GM19238 (cell line): ENCODE measurements around the gene UHRF1.
A peak's percentile ranks its signal among the peaks of the same experiment; 100 is the strongest.
"Not testable (repeated sequence)": the region's sequence is repeated elsewhere in the genome, so short reads cannot be mapped to it uniquely, and the experiment has no call there.

Experiments used
- DNase-seq: peaks from one replicate; pipeline ENCODE4 v3.0.0; 2011; ENCODE audit warnings: low spot score; ENCODE audit not compliant: insufficient read length

The UHRF1 gene

DNA sequence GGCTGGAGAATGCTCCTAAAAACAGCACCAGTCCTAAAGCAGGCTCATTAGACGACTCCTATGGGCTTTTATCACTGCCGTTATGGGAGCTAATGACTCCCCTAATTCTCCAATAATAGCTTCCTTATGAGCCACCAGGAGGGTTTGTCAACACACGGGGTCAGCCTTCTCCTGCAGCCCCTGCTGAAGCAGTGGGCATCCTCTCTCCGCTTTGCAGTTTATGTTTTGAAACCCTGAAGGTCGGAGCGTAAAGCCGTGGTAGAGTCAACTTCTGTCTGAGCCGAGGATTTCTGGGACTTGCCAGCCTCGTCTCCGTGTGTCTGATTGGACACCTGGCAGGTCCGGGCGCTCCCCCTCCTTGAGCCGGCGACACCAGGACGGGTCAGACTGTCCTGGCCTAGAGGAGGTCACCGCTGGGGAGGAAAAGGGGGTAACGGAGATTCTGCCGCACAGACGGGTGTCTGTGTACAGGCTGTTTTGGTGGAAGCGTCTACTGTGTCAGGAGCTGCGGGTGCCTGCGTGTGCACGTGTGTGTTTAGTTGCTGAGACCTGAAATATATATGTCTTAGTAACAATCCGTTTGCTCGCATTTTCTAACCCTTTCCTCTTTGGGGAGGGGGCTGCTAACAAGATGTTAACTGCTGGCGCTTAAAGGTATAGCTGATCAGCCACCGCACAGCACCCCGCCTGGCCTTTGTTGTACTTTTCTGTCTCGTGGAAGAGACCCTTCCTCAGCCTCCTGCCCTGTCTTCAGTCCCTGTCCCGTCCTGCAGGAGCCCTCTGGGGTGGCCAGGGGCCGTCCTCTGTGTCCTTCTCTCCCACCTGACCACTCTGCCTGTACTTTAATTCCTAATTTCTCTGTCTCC is 61.5 kb downstream of the UHRF1 start:
- DNase-seq: no peak

- no peak for DNase-seq
Observed at GRCh38 chr19:4971424-4971793, 62.1 kb downstream of the UHRF1 start.

DNA sequence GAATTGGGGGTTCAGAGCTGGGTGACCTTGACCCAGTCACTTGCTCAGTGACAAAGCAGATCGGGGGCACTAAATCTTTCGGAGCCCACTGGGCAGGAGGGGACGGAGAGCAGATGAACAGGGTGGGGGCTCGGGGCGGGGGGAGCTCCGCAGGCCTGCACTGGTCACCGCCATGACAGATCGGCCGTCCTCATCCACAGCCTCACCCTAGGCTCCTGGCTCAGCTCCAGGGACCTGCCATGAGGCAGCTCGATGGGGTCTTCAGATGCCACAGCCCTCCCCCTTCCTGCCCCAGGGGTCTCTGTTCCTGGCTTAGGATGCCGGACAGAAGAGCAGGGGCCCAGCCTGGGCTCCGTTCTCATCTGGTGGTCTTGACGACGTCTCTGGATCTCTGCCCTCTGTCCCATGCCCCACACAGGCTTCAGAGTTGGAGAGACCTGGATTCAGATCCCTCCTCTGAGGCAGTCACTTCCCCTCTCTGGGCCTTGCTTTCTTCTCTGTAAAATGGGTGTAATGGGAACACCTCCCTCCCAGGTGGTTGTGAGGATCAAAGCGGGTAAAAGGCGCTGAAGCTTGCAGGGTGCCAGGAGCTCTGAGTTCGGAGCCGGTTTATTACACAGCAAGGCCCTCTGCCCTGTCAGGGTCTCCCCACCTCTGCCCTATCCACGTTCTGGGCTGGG is 62.7 kb downstream of the UHRF1 start:
- no peak for DNase-seq

GRCh38 chr19:4972509-4973230 is 63.4 kb downstream of the UHRF1 start:
- DNase-seq: no peak

DNA sequence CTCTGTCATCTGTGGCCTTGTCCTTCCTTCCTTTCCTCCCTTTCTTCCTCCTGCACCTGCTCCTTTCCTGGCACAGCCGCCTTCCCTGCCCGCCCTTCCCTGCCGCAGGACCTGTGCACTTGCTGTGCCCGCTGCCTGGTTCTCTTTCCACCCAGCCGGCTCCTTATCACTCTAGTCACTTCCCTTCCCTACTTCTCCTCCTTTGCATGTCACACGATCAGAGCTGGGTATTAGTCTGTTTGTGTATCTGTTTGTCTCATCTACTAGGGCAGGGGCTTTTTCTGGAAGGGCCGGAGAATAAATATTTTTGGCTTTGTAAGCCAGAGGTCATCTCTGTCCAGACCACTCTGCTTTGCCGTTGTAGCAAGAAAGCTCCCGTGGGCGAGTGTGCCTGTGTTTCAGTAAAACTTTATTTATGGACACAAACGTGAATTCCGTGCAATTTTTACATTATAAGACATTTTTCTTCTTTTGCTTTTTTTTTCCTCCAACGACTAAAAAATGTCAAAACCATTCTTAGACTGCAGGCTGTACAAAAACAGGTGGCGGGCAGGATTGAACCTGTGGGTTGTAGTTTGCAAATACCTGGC is 65.7 kb downstream of the UHRF1 start:
- DNase-seq: no peak

GRCh38 chr19:4975601-4976000 is 66.3 kb downstream of the UHRF1 start:
- DNase-seq: not testable (repeated sequence)

GRCh38 chr19:4976401-4977298 is 67.3 kb downstream of the UHRF1 start:
- peak; percentile 56 for DNase-seq

DNA sequence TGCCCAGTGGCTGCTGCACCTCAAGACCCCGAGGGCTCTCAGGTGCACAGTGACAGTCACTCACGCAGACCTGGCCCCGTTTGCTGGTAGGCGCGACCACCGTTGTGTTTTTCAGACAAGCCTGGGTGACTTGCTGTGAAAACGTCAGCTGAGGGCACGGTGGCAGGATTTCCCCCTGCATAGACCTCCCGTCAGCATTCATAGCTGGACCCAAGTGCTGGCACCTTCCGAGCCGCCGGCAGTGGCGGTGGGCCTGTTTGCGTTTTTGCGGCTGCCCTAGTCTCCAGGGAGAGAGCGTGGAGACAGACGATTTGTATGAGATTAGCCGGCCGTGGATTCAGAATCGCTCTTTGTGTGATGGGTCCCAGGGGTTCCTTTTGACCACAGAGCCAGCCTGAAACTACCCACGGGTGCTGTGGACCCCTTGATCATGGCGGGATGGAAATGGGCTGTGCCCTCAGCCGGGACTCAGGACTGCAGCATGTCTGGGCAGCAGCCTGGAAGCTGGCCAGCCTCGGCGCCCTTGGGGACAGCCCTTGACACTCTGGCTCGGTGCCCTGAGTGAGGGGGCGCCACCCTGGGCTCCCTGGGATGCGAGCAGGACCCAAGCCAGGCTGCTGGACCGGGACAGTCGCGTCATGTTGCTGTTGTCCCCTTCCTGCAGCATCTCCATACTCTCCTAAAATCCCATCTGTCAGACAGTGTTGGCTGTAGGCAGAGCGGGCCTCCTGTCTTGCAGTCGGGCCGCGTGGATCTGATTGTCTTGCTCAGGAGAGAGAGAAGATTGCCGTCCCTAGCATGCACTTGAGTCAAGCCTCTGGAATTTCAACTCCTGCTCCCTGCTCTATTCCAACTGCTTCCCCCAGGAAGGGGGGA is 68.2 kb downstream of the UHRF1 start:
- DNase-seq: no peak

GRCh38 chr19:4979211-4979807 is 70.0 kb downstream of the UHRF1 start:
- no peak for DNase-seq

DNA sequence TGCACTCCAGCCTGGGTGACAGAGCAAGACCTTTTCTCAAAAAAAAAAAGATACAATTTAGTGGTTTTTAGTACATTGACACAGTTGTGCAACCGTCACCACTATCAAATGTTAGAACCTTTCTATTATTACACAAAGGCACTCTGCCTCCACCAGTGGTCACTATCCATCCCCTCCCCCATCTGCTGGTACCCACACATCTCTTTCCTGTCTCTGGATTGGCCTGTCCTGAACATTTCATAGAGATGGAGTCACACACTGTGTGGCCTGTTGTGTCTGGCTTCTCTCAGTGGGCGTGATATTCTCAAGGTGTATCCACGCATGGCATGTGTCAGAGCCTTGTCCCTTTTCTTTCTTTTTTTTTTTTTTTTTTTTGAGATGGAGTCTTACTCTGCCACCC is 70.8 kb downstream of the UHRF1 start:
- no peak for DNase-seq

DNA sequence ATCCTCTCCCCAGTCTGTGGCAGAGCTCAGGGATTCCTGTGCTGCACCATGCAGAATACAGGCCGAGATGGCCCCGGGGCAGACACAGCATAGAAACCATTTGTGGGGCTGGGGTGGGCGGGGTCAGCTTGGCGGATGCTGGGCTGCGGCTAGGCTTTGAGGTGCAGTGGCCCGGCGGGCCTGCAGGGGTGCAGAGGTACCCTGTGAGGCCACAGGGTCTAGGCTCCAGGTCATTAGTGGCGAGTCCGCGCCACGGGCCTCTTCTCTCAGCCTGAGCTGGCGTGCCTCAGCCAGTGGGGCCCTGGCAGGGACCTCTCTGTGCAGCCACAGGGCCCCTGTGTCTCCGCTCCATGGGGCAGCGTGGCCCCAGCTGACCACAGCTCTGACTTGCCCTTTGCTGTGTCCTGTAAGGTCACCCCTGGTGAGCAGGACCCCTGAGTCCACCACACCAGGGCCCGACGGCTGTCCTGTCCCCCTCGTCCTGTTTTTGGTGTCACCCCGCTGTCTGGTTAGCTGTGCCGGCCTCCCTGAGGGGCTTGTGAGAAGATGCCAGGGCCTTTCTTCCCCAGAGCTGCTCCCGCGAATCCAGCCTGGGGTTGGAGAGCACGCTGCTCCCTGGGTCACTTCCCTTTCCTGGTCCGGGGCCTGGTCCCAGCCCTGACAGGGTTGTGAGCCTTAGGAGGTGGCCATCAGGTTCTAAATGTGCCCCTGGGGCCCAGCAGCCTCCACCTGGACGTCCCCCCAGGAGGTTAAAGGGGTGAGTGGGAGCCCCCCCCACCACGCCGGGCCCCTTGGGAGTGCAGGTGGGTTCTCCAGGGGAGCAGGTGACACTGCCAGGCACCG is 71.8 kb downstream of the UHRF1 start:
- no peak for DNase-seq

DNA sequence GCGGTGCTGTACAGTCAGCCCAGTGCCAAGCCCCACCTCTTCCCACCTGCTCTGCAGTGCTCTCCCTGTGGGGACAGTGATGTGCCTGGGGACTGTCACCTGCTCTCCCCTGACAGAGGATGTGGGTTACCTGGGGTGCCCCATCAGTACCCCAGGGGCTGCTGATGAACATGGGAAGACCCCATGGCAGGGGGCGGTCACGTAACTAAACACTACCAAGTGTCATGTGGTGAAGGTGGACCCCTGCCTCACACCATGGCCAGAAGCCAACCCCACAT is 72.3 kb downstream of the UHRF1 start:
- no peak for DNase-seq

- no peak for DNase-seq
Observed at GRCh38 chr19:4983346-4984105, 74.2 kb downstream of the UHRF1 start.

GRCh38 chr19:4984106-4984380 is 74.7 kb downstream of the UHRF1 start:
- no peak for DNase-seq

DNA sequence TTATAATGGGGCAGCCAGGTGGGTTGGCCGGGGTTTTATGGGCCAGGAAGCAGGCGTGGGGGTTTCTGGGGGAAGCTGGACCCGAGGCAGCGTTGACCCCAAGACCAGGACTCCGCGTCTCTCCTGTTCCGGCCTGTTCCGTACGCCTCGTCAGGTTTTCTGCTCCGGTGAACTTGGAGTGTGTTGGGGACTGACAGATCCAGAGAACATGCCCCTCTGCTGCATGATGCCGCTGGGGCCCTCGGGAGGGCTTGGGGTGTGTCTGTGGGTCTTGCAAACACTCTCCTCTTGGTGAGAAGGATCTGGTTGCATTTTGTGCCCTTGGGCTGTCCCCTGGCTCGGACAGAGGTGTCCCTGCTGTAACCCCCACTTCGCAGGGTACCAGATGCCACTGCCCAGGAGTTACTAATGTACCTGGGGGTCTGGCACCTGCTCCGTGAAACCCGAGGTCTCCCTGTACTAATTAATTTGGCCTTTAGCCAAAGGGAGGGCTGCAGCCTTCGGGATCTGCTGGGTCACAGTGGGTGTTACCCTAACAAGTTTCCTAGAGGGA is 75.2 kb downstream of the UHRF1 start:
- DNase-seq: no peak

- no peak for DNase-seq
Observed at GRCh38 chr19:4985551-4985991, 76.3 kb downstream of the UHRF1 start.

GRCh38 chr19:4986056-4986455 is 76.8 kb downstream of the UHRF1 start:
- no peak for DNase-seq

DNA sequence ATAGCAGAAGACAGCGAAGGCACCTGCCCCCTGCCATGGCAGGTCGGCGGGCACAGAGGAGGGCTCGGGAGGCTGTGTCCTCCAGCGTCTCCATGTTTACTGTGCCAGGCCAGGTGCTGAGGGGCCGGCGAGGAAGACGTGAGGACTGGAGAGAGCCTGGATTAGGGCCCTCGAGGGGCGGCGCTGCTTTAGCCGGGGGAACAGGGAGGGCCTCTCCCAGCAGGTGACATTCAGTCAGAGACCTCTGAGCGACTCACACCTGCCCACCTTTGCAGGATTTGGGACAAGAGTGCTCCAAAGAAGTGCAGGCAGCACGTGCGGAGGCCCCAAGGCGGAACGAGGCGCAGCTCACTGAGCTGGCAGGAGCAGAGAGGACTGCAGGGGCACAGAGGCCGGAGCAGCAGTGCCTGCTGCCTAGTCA is 77.2 kb downstream of the UHRF1 start:
- DNase-seq: no peak
